Upper lobe of left lung (tissue), 6 donors: ENCODE results near the gene INPPL1. TPM values are rescaled to one million over a fixed set of nuclear protein-coding genes. Genes with fewer than 3 reads are reported as not detected.
A peak's percentile ranks its signal among the peaks of the same experiment; 100 is the strongest.

Experiments
- ATAC-seq, 2 donors: fragments of 200-7000 bp; cut with Tn5 transposase; one replicate each; pipeline ENCODE4 v1.9.1; 2022; ENCODE audit warnings: mild to moderate bottlenecking in 2 of 2, moderate library complexity in 2 of 2; ENCODE audit not compliant: low FRiP score in 2 of 2
- DNase-seq, 2 donors: peaks; one replicate each; pipeline ENCODE4 v3.0.0-alpha.2; 2019 to 2020
- H3K27ac ChIP-seq, 4 donors: fragments of 200-600 bp; sonication (generic); one replicate each; pipeline ENCODE4 v1.5.1; 2016 to 2019
- H3K27me3 ChIP-seq, 4 donors: fragments of 200-600 bp; sonication (generic); one replicate each; pipeline ENCODE4 v1.5.1; 2017 to 2019
- H3K36me3 ChIP-seq, 4 donors: fragments of 200-600 bp; sonication (generic); one replicate each; pipeline ENCODE4 v1.5.1; 2016 to 2019
- H3K4me1 ChIP-seq, 4 donors: fragments of 200-600 bp; sonication (generic); one replicate each; pipeline ENCODE4 v1.5.1; 2018 to 2019
- H3K4me3 ChIP-seq, 4 donors: fragments of 200-600 bp; sonication (generic); one replicate each; pipeline ENCODE4 v1.5.1; 2017 to 2019; ENCODE audit warnings: mild to moderate bottlenecking in 2 of 4, moderate library complexity in 1 of 4
- H3K9me3 ChIP-seq, 4 donors: fragments of 200-600 bp; sonication (generic); one replicate each; pipeline ENCODE4 v1.5.1; 2018 to 2019
- CTCF ChIP-seq, 6 experiments: fragments of 450-650 bp in 4 of 6; fragments of 200-600 bp in 2 of 6; sonication (generic) in 2 of 6; IDR thresholded peaks; one replicate each; pipeline ENCODE4 v1.5.1; 2016 to 2019; ENCODE audit warnings: antibody characterized with exemption in 6 of 6
- EP300 ChIP-seq, 4 donors: sonication (generic); formaldehyde crosslinking; IDR thresholded peaks; one replicate each; pipeline ENCODE4 v1.5.1; 2017; ENCODE audit warnings: antibody characterized with exemption in 4 of 4, control low read depth in 2 of 4
- POLR2A ChIP-seq, 4 donors: fragments of 450-650 bp; IDR thresholded peaks; one replicate each; pipeline ENCODE4 v1.5.1; 2016 to 2017; ENCODE audit warnings: antibody characterized with exemption in 4 of 4, mild to moderate bottlenecking in 2 of 4
- POLR2AphosphoS5 ChIP-seq, 2 donors: sonication (generic); formaldehyde crosslinking; IDR thresholded peaks; one replicate each; pipeline ENCODE4 v1.5.1; 2017; ENCODE audit warnings: antibody characterized with exemption in 2 of 2
- WGBS, 2 donors: methylation state at CpG; one replicate each; pipeline ENCODE4 v1.1.5; 2017 to 2018; 5-methylcytosine and 5-hydroxymethylcytosine counted together
- total RNA-seq, 6 donors: library from RNA; depleted of rRNA in 4 of 6; stranded (reverse); fragments of >200 nt in 4 of 6; gene quantifications; one replicate each; pipeline versions ENCODE4 v1.1.0 to v1.2.1, GENCODE V29; 2016 to 2021
- donor health status: DM: no; HTN: no; CAD: no; lungs with moderate emphysema.
- donor health status: DM: no; HTN: yes; CAD: no; lungs with severe emphysema.

INPPL1 gene
- total RNA-seq, 6 donors from 2014 or later: 84.0 to 383 (median 180) TPM

- H3K27me3 ChIP-seq: peaks cover 0 to 23% (median 6%) of the 10 kb centered on the region in 4 donors
These were observed 12.2 kb downstream of the INPPL1 start for GRCh38 chr11:72236774-72237111.

GRCh38 chr11:72237112-72237931, 12.8 kb downstream of the INPPL1 start:
- no peaks in the 10 kb centered on the region for H3K9me3 ChIP-seq
- DNase-seq (peak; percentile 15 to 63), ATAC-seq (no peak)
- H3K27me3 ChIP-seq: peaks cover 0 to 26% (median 9%) of the 10 kb centered on the region in 4 donors
- 90 to 94% methylated on average over 7 to 10 of the region's 22 CpGs for WGBS, 2 donors
- peaks cover 28 to 52% (median 34%) of the 10 kb centered on the region in 4 donors for H3K4me1 ChIP-seq
- peak overlapping the region in 1 of 4 donors; percentile 35 for H3K27ac ChIP-seq
- H3K4me3 ChIP-seq: no peak overlapping the region
- peaks cover 20 to 57% (median 55%) of the 10 kb centered on the region in 4 donors for H3K36me3 ChIP-seq
- no peak for TF ChIP-seq CTCF (IDR thresholded peaks at IDR 0.05)
- TF ChIP-seq POLR2A (IDR thresholded peaks at IDR 0.05): no peak
- TF ChIP-seq EP300 (IDR thresholded peaks at IDR 0.05): no peak
- no peak for TF ChIP-seq POLR2AphosphoS5 (IDR thresholded peaks at IDR 0.05)

More at GRCh38 chr11:72236774-72237111, 12.2 kb downstream of the INPPL1 start:
- DNase-seq (no peak), ATAC-seq (no peak)
- Histone ChIP-seq H3K9me3 (no peaks in the 10 kb centered on the region), H3K4me1 (peaks cover 28 to 52% (median 34%) of the 10 kb centered on the region in 4 donors), H3K4me3 (no peak overlapping the region), H3K36me3 (peaks cover 20 to 62% (median 60%) of the 10 kb centered on the region in 4 donors), H3K27ac (no peak overlapping the region)
- WGBS, 2 donors: 71 to 83% methylated on average over 2 of the region's 2 CpGs
- TF ChIP-seq CTCF (IDR thresholded peaks at IDR 0.05) (no peak), POLR2A (IDR thresholded peaks at IDR 0.05) (no peak), EP300 (IDR thresholded peaks at IDR 0.05) (no peak), POLR2AphosphoS5 (IDR thresholded peaks at IDR 0.05) (no peak)

- ATAC-seq (peak; percentile 61 to 80), DNase-seq (peak; percentile 82 to 89)
- no peak for TF ChIP-seq POLR2AphosphoS5 (IDR thresholded peaks at IDR 0.05)
- peak; percentile 51 to 82 (median 72) for TF ChIP-seq CTCF (IDR thresholded peaks at IDR 0.05)
- Histone ChIP-seq H3K27me3 (peaks cover 0 to 28% (median 11%) of the 10 kb centered on the region in 4 donors), H3K36me3 (peaks cover 17 to 49% (median 48%) of the 10 kb centered on the region in 4 donors), H3K27ac (peak overlapping the region in 1 of 4 donors; percentile 35), H3K4me3 (no peak overlapping the region), H3K9me3 (no peaks in the 10 kb centered on the region), H3K4me1 (peaks cover 28 to 52% (median 34%) of the 10 kb centered on the region in 4 donors)
- WGBS, 2 donors: 53 to 59% methylated on average over 12 to 15 of the region's 16 CpGs
These were observed 13.5 kb downstream of the INPPL1 start for GRCh38 chr11:72238040-72238450.

GRCh38 chr11:72238492-72239312, 14.1 kb downstream of the INPPL1 start:
- Histone ChIP-seq H3K4me3 (peak overlapping the region in 2 of 4 donors; percentile 42 to 46), H3K27me3 (peaks cover 0 to 34% (median 18%) of the 10 kb centered on the region in 4 donors), H3K36me3 (peaks cover 17 to 43% (median 41%) of the 10 kb centered on the region in 4 donors), H3K4me1 (peaks cover 28 to 56% (median 35%) of the 10 kb centered on the region in 4 donors), H3K27ac (peak overlapping the region in 1 of 4 donors; percentile 60), H3K9me3 (no peaks in the 10 kb centered on the region)
- peak in 1 of 2 donors; percentile 20 for DNase-seq
- TF ChIP-seq EP300 (IDR thresholded peaks at IDR 0.05) (no peak), POLR2A (IDR thresholded peaks at IDR 0.05) (no peak), POLR2AphosphoS5 (IDR thresholded peaks at IDR 0.05) (no peak), CTCF (IDR thresholded peaks at IDR 0.05) (no peak)
- 72 to 74% methylated on average over 22 to 28 of the region's 28 CpGs for WGBS, 2 donors
- no peak for ATAC-seq
